GM23338 (cell line): ENCODE measurements around the gene OTOR. TPM values are rescaled to one million over a fixed set of nuclear protein-coding genes. Genes with fewer than 3 reads are reported as not detected.

Experiments
- ATAC-seq: fragments of 200-7000 bp; cut with Tn5 transposase; 3 replicates; pipeline ENCODE4 v1.9.1; 2020
- DNase-seq: peaks from one replicate; pipeline ENCODE4 v3.0.0-alpha.2; 2015; ENCODE audit warnings: low spot score
- H2AFZ ChIP-seq: fragments of 200-600 bp; sonication (generic); 2 replicates; pipeline ENCODE4 v1.8.0; 2016; ENCODE audit warnings: antibody characterized with exemption, mild to moderate bottlenecking, moderate library complexity
- H3F3A ChIP-seq: fragments of 200-600 bp; sonication (generic); replicated peaks from 2 replicates; pipeline ENCODE4 v1.8.0; 2017; ENCODE audit warnings: antibody characterized with exemption, mixed run types, low read depth
- H3K27ac ChIP-seq: fragments of 200-600 bp; sonication (generic); 2 replicates; pipeline ENCODE4 v1.6.1; 2016; ENCODE audit warnings: low read depth
- H3K27me3 ChIP-seq: fragments of 200-600 bp; sonication (generic); 2 replicates; pipeline ENCODE4 v1.8.0; 2016; ENCODE audit warnings: mild to moderate bottlenecking, mixed run types, moderate library complexity; ENCODE audit not compliant: insufficient read depth
- H3K36me3 ChIP-seq: fragments of 200-600 bp; sonication (generic); 2 replicates; pipeline ENCODE4 v1.8.0; 2016; ENCODE audit warnings: mild to moderate bottlenecking; ENCODE audit not compliant: insufficient read depth
- H3K4me1 ChIP-seq: fragments of 200-600 bp; sonication (generic); 2 replicates; pipeline ENCODE4 v1.8.0; 2016; ENCODE audit warnings: mild to moderate bottlenecking, moderate library complexity; ENCODE audit not compliant: insufficient read depth
- H3K4me2 ChIP-seq: fragments of 200-600 bp; sonication (generic); 2 replicates; pipeline ENCODE4 v1.7.1; 2017; ENCODE audit warnings: mixed run types
- H3K4me3 ChIP-seq: fragments of 200-600 bp; sonication (generic); 2 replicates; pipeline ENCODE4 v1.6.1; 2016; ENCODE audit warnings: mixed run types
- H3K79me2 ChIP-seq: fragments of 200-600 bp; sonication (generic); replicated peaks from 2 replicates; pipeline ENCODE4 v1.8.0; 2017; ENCODE audit warnings: mild to moderate bottlenecking; ENCODE audit not compliant: insufficient read depth
- H3K9me2 ChIP-seq: fragments of 200-600 bp; sonication (generic); 2 replicates; pipeline ENCODE4 v1.8.0; 2017; ENCODE audit not compliant: insufficient read depth
- H4K20me1 ChIP-seq: fragments of 200-600 bp; sonication (generic); replicated peaks from 2 replicates; pipeline ENCODE4 v1.8.0; 2017; ENCODE audit warnings: mild to moderate bottlenecking; ENCODE audit not compliant: insufficient read depth
- H3K27ac Mint-ChIP-seq: 2 replicates; pipeline ENCODE4 v1.8.0; 2020; ENCODE audit warnings: inconsistent platforms, mild to moderate bottlenecking, moderate library complexity, mixed read lengths
- H3K27me3 Mint-ChIP-seq: 3 replicates; pipeline ENCODE4 v1.8.0; 2022; ENCODE audit warnings: low read depth, mild to moderate bottlenecking, moderate library complexity, mixed read lengths, inconsistent platforms; ENCODE audit not compliant: insufficient read depth, poor library complexity
- H3K36me3 Mint-ChIP-seq: 3 replicates; pipeline ENCODE4 v1.8.0; 2021; ENCODE audit warnings: low read depth, mild to moderate bottlenecking, inconsistent platforms, moderate library complexity, mixed read lengths
- H3K4me1 Mint-ChIP-seq: 3 replicates; pipeline ENCODE4 v1.8.0; 2020; ENCODE audit warnings: mild to moderate bottlenecking, inconsistent platforms, mixed read lengths
- H3K4me3 Mint-ChIP-seq: 3 replicates; pipeline ENCODE4 v1.8.0; 2021; ENCODE audit warnings: moderate library complexity, mild to moderate bottlenecking, inconsistent platforms, mixed read lengths
- H3K9me3 Mint-ChIP-seq: 3 replicates; pipeline ENCODE4 v1.8.0; 2020; ENCODE audit warnings: moderate library complexity, mild to moderate bottlenecking, inconsistent platforms, mixed read lengths
- CREB1 ChIP-seq: fragments of 250-450 bp; sonication (Bioruptor Pico); IDR thresholded peaks from 2 replicates; pipeline ENCODE4 v1.5.0; 2020; ENCODE audit warnings: low read depth, mild to moderate bottlenecking, moderate library complexity
- EZH2 ChIP-seq: fragments of 200-600 bp; sonication (generic); IDR thresholded peaks from one replicate; pipeline ENCODE4 v1.8.0; 2017; ENCODE audit warnings: antibody characterized with exemption, mild to moderate bottlenecking, low read depth; ENCODE audit not compliant: unreplicated experiment
- EZH2phosphoT487 ChIP-seq: fragments of 200-600 bp; sonication (generic); IDR thresholded peaks from one replicate; pipeline ENCODE4 v1.8.1; 2018; ENCODE audit warnings: antibody characterized with exemption; ENCODE audit not compliant: unreplicated experiment
- JUNB ChIP-seq: IDR thresholded peaks from one replicate; pipeline ENCODE4 v1.6.1; 2016; ENCODE audit warnings: antibody characterized with exemption; ENCODE audit not compliant: unreplicated experiment
- NANOG ChIP-seq: IDR thresholded peaks from 2 replicates; pipeline ENCODE4 v1.6.1; 2016; ENCODE audit warnings: antibody characterized with exemption, borderline replicate concordance
- POLR2AphosphoS5 ChIP-seq: IDR thresholded peaks from 2 replicates; pipeline ENCODE4 v1.6.1; 2016; ENCODE audit warnings: antibody characterized with exemption, low read depth
- STAT1 ChIP-seq: IDR thresholded peaks from one replicate; pipeline ENCODE4 v1.6.1; 2016; ENCODE audit warnings: antibody characterized with exemption; ENCODE audit not compliant: unreplicated experiment
- ZNF114 ChIP-seq: fragments of 250-450 bp; sonication (Bioruptor Pico); IDR thresholded peaks from 2 replicates; pipeline ENCODE4 v1.5.0; 2020; ENCODE audit warnings: mild to moderate bottlenecking, moderate library complexity
- ZNF331 ChIP-seq: fragments of 250-450 bp; sonication (Bioruptor Pico); IDR thresholded peaks from 2 replicates; pipeline ENCODE4 v1.5.0; 2020; ENCODE audit warnings: low read depth, mild to moderate bottlenecking, moderate library complexity
- polyA plus RNA-seq: library from polyadenylated mRNA; unstranded; fragments of >200 nt; fragmentation: Nextera tagmentation; extraction: Ambion mirVana; gene quantifications from 2 replicates; pipeline ENCODE4 v1.2.1, GENCODE V29; 2016
- total RNA-seq: library from RNA; depleted of rRNA; stranded (reverse); fragments of >200 nt; shearing (Covaris generic); gene quantifications from 2 replicates; pipeline ENCODE4 v1.2.3, GENCODE V29; 2014
- TF ChIP-seq, protein P1 (sequence below): IDR thresholded peaks from 2 replicates; pipeline ENCODE4 v1.6.1; 2016; ENCODE audit warnings: antibody characterized with exemption
- TF ChIP-seq, protein P2 (sequence below): fragments of 250-450 bp; sonication (Bioruptor Pico); IDR thresholded peaks from 2 replicates; pipeline ENCODE4 v1.5.0; 2020; ENCODE audit warnings: mild to moderate bottlenecking, moderate library complexity
- TF ChIP-seq, protein P3 (sequence below), 2 experiments: fragments of 200-600 bp in 1 of 2; sonication (generic) in 1 of 2; conservative IDR thresholded peaks; 2 replicates each; pipeline versions ENCODE4 v1.5.1 to v1.6.1; 2016 to 2017; ENCODE audit warnings: antibody characterized with exemption in 2 of 2, low read depth in 2 of 2, mild to moderate bottlenecking in 2 of 2, moderate library complexity in 1 of 2
- TF ChIP-seq, protein P4 (sequence below): IDR thresholded peaks from one replicate; pipeline ENCODE4 v1.6.1; 2018; ENCODE audit warnings: antibody characterized with exemption; ENCODE audit not compliant: unreplicated experiment

OTOR gene
- total and polyA plus RNA-seq, 2 experiments from 2014 or later: not detected

DNA sequence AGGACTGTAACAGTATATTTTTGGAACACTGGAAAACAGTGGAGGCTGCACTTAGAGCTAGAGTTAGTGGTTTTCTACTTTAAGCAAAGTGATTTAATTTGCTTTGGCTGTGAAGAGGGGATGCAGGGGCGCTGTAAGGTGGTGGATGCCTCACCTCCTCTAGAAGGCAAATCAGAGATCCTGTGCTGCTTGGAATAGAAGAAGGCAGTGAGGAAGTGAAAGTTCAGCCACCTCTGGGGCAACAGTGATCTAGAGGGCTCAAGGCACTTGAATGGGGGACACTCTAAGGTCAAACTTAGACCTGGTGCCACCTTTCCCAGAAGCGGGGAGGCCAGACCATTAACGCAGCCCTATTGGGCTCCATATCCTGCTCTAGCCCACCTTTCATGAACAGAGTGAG, 37.4 kb upstream of the OTOR start:
- TF ChIP-seq EZH2phosphoT487 (no peak), ZNF331 (no peak), ZNF114 (CRISPR knock-in tag) (no peak), CREB1 (CRISPR knock-in tag) (no peak), STAT1 (no peak), NANOG (no peak), JUNB (no peak), EZH2 (no peak), POLR2AphosphoS5 (no peak)
- TF ChIP-seq, protein P1, sequence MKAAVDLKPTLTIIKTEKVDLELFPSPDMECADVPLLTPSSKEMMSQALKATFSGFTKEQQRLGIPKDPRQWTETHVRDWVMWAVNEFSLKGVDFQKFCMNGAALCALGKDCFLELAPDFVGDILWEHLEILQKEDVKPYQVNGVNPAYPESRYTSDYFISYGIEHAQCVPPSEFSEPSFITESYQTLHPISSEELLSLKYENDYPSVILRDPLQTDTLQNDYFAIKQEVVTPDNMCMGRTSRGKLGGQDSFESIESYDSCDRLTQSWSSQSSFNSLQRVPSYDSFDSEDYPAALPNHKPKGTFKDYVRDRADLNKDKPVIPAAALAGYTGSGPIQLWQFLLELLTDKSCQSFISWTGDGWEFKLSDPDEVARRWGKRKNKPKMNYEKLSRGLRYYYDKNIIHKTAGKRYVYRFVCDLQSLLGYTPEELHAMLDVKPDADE: no peak
- TF ChIP-seq, protein P2, sequence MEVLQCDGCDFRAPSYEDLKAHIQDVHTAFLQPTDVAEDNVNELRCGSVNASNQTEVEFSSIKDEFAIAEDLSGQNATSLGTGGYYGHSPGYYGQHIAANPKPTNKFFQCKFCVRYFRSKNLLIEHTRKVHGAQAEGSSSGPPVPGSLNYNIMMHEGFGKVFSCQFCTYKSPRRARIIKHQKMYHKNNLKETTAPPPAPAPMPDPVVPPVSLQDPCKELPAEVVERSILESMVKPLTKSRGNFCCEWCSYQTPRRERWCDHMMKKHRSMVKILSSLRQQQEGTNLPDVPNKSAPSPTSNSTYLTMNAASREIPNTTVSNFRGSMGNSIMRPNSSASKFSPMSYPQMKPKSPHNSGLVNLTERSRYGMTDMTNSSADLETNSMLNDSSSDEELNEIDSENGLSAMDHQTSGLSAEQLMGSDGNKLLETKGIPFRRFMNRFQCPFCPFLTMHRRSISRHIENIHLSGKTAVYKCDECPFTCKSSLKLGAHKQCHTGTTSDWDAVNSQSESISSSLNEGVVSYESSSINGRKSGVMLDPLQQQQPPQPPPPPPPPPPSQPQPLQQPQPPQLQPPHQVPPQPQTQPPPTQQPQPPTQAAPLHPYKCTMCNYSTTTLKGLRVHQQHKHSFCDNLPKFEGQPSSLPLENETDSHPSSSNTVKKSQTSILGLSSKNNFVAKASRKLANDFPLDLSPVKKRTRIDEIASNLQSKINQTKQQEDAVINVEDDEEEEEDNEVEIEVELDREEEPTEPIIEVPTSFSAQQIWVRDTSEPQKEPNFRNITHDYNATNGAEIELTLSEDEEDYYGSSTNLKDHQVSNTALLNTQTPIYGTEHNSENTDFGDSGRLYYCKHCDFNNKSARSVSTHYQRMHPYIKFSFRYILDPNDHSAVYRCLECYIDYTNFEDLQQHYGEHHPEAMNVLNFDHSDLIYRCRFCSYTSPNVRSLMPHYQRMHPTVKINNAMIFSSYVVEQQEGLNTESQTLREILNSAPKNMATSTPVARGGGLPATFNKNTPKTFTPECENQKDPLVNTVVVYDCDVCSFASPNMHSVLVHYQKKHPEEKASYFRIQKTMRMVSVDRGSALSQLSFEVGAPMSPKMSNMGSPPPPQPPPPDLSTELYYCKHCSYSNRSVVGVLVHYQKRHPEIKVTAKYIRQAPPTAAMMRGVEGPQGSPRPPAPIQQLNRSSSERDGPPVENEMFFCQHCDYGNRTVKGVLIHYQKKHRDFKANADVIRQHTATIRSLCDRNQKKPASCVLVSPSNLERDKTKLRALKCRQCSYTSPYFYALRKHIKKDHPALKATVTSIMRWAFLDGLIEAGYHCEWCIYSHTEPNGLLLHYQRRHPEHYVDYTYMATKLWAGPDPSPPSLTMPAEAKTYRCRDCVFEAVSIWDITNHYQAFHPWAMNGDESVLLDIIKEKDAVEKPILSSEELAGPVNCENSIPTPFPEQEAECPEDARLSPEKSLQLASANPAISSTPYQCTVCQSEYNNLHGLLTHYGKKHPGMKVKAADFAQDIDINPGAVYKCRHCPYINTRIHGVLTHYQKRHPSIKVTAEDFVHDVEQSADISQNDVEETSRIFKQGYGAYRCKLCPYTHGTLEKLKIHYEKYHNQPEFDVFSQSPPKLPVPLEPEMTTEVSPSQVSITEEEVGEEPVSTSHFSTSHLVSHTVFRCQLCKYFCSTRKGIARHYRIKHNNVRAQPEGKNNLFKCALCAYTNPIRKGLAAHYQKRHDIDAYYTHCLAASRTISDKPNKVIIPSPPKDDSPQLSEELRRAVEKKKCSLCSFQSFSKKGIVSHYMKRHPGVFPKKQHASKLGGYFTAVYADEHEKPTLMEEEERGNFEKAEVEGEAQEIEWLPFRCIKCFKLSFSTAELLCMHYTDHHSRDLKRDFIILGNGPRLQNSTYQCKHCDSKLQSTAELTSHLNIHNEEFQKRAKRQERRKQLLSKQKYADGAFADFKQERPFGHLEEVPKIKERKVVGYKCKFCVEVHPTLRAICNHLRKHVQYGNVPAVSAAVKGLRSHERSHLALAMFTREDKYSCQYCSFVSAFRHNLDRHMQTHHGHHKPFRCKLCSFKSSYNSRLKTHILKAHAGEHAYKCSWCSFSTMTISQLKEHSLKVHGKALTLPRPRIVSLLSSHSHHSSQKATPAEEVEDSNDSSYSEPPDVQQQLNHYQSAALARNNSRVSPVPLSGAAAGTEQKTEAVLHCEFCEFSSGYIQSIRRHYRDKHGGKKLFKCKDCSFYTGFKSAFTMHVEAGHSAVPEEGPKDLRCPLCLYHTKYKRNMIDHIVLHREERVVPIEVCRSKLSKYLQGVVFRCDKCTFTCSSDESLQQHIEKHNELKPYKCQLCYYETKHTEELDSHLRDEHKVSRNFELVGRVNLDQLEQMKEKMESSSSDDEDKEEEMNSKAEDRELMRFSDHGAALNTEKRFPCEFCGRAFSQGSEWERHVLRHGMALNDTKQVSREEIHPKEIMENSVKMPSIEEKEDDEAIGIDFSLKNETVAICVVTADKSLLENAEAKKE (CRISPR knock-in tag): no peak
- TF ChIP-seq, protein P3, sequence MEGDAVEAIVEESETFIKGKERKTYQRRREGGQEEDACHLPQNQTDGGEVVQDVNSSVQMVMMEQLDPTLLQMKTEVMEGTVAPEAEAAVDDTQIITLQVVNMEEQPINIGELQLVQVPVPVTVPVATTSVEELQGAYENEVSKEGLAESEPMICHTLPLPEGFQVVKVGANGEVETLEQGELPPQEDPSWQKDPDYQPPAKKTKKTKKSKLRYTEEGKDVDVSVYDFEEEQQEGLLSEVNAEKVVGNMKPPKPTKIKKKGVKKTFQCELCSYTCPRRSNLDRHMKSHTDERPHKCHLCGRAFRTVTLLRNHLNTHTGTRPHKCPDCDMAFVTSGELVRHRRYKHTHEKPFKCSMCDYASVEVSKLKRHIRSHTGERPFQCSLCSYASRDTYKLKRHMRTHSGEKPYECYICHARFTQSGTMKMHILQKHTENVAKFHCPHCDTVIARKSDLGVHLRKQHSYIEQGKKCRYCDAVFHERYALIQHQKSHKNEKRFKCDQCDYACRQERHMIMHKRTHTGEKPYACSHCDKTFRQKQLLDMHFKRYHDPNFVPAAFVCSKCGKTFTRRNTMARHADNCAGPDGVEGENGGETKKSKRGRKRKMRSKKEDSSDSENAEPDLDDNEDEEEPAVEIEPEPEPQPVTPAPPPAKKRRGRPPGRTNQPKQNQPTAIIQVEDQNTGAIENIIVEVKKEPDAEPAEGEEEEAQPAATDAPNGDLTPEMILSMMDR (conservative IDR thresholded peaks at IDR 0.05; ENCODE audit: low read depth in 2 of 2): no peak
- TF ChIP-seq, protein P4, sequence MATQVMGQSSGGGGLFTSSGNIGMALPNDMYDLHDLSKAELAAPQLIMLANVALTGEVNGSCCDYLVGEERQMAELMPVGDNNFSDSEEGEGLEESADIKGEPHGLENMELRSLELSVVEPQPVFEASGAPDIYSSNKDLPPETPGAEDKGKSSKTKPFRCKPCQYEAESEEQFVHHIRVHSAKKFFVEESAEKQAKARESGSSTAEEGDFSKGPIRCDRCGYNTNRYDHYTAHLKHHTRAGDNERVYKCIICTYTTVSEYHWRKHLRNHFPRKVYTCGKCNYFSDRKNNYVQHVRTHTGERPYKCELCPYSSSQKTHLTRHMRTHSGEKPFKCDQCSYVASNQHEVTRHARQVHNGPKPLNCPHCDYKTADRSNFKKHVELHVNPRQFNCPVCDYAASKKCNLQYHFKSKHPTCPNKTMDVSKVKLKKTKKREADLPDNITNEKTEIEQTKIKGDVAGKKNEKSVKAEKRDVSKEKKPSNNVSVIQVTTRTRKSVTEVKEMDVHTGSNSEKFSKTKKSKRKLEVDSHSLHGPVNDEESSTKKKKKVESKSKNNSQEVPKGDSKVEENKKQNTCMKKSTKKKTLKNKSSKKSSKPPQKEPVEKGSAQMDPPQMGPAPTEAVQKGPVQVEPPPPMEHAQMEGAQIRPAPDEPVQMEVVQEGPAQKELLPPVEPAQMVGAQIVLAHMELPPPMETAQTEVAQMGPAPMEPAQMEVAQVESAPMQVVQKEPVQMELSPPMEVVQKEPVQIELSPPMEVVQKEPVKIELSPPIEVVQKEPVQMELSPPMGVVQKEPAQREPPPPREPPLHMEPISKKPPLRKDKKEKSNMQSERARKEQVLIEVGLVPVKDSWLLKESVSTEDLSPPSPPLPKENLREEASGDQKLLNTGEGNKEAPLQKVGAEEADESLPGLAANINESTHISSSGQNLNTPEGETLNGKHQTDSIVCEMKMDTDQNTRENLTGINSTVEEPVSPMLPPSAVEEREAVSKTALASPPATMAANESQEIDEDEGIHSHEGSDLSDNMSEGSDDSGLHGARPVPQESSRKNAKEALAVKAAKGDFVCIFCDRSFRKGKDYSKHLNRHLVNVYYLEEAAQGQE: no peak
- Histone ChIP-seq H3K27ac (no peak overlapping the region), H3K4me3 (no peak overlapping the region), H3F3A (no peaks in the 10 kb centered on the region), H2AFZ (no peak overlapping the region), H3K79me2 (no peaks in the 10 kb centered on the region), H3K9me2 (no peaks in the 10 kb centered on the region), H3K36me3 (no peaks in the 10 kb centered on the region), H3K4me2 (no peak overlapping the region), H3K4me1 (peaks cover 10% of the 10 kb centered on the region), H4K20me1 (no peaks in the 10 kb centered on the region), H3K27me3 (no peaks in the 10 kb centered on the region)
- no peak for DNase-seq
- H3K4me3 Mint-ChIP-seq: no peak overlapping the region
- H3K9me3 Mint-ChIP-seq: peaks cover 23% of the 10 kb centered on the region
- H3K27me3 Mint-ChIP-seq: no peaks in the 10 kb centered on the region
- peaks cover 23% of the 10 kb centered on the region for H3K4me1 Mint-ChIP-seq
- no peak overlapping the region; the same call in 1 of the 2 replicates for H3K27ac Mint-ChIP-seq
- H3K36me3 Mint-ChIP-seq: peaks cover 12% of the 10 kb centered on the region
- no peak for ATAC-seq
